Measurements from ENCODE around the gene ZFHX3. TPM values are rescaled to one million over a fixed set of nuclear protein-coding genes. Genes with fewer than 3 reads are reported as not detected.

The ZFHX3 gene
- total and polyA plus RNA-seq, 9 of the 15 experiments (the other 6 are each of a cell fraction or from before 2014, with no cell fraction given): 0.01 to 0.23 (median 0.06) TPM; not detected in 4

DNA sequence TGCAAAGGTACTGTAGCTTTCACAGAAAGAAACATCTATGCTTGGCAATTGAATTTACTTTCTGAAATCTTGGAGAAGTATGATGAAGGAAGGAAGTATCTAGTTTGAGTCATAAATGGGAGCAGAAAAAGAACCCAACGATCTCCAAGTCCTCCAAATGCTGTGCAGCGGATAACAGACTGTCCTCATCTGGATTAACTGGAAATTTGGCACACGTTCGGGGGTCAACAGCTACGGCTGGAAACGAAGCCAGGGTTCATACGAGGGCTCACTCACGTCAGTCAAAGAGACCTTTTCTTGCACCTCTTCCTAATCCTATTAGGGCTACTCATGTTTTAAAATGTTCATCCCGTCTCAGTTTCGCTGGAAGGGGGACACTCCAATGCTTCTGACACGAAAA is 152.0 kb downstream of the ZFHX3 start (continued):
- TF ChIP-seq, protein P1, sequence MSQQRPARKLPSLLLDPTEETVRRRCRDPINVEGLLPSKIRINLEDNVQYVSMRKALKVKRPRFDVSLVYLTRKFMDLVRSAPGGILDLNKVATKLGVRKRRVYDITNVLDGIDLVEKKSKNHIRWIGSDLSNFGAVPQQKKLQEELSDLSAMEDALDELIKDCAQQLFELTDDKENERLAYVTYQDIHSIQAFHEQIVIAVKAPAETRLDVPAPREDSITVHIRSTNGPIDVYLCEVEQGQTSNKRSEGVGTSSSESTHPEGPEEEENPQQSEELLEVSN (IDR thresholded peaks at IDR 0.05; ENCODE audit: borderline replicate concordance in 1 of 2, extremely low read depth in 1 of 2, insufficient read depth in 1 of 2, insufficient read length in 1 of 2, low read depth in 1 of 2, low read length in 1 of 2, poor library complexity in 1 of 2, severe bottlenecking in 1 of 2): no peak
- no peak for TF ChIP-seq HDAC1 (IDR thresholded peaks at IDR 0.05)
- no peak for TF ChIP-seq PCBP2 (IDR thresholded peaks at IDR 0.05; ENCODE audit: low read depth, low read length, poor library complexity, severe bottlenecking)
- no peak for TF ChIP-seq SOX6 (IDR thresholded peaks at IDR 0.05)
- no peak for TF ChIP-seq DMBX1 (CRISPR knock-in tag; IDR thresholded peaks at IDR 0.05; ENCODE audit: borderline replicate concordance)
- TF ChIP-seq RUNX1 (IDR thresholded peaks at IDR 0.05; ENCODE audit: low read depth): no peak
- TF ChIP-seq ZNF124 (CRISPR knock-in tag; IDR thresholded peaks at IDR 0.05): no peak
- no peak for TF ChIP-seq RBM22 (IDR thresholded peaks at IDR 0.05; ENCODE audit: low read depth, low read length, poor library complexity, severe bottlenecking)
- TF ChIP-seq, protein P2, sequence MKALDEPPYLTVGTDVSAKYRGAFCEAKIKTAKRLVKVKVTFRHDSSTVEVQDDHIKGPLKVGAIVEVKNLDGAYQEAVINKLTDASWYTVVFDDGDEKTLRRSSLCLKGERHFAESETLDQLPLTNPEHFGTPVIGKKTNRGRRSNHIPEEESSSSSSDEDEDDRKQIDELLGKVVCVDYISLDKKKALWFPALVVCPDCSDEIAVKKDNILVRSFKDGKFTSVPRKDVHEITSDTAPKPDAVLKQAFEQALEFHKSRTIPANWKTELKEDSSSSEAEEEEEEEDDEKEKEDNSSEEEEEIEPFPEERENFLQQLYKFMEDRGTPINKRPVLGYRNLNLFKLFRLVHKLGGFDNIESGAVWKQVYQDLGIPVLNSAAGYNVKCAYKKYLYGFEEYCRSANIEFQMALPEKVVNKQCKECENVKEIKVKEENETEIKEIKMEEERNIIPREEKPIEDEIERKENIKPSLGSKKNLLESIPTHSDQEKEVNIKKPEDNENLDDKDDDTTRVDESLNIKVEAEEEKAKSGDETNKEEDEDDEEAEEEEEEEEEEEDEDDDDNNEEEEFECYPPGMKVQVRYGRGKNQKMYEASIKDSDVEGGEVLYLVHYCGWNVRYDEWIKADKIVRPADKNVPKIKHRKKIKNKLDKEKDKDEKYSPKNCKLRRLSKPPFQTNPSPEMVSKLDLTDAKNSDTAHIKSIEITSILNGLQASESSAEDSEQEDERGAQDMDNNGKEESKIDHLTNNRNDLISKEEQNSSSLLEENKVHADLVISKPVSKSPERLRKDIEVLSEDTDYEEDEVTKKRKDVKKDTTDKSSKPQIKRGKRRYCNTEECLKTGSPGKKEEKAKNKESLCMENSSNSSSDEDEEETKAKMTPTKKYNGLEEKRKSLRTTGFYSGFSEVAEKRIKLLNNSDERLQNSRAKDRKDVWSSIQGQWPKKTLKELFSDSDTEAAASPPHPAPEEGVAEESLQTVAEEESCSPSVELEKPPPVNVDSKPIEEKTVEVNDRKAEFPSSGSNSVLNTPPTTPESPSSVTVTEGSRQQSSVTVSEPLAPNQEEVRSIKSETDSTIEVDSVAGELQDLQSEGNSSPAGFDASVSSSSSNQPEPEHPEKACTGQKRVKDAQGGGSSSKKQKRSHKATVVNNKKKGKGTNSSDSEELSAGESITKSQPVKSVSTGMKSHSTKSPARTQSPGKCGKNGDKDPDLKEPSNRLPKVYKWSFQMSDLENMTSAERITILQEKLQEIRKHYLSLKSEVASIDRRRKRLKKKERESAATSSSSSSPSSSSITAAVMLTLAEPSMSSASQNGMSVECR (CRISPR knock-in tag; IDR thresholded peaks at IDR 0.05): no peak
- TF ChIP-seq DNMT1 (IDR thresholded peaks at IDR 0.05): no peak
- no peak for TF ChIP-seq PML (IDR thresholded peaks at IDR 0.05; ENCODE audit: low read length)

Measured in K562 (cell line).